Activated CD8-positive, alpha-beta memory T cell treated with anti-CD3 and anti-CD28 coated beads for 4 hours (primary cell): ENCODE measurements around the gene CAMK2A.
A peak's percentile ranks its signal among the peaks of the same experiment; 100 is the strongest.
"Not testable (repeated sequence)": the region's sequence is repeated elsewhere in the genome, so short reads cannot be mapped to it uniquely, and the experiment has no call there.

Experiments
- DNase-seq, 2 donors: peaks; one replicate each; pipeline ENCODE4 v3.0.0-alpha.2; 2020; ENCODE audit warnings: low read depth in 2 of 2

Gene CAMK2A

GRCh38 chr5:150236981-150237754, 52.4 kb downstream of the CAMK2A start:
- DNase-seq = no peak

GRCh38 chr5:150236313-150236712, 53.3 kb downstream of the CAMK2A start:
- DNase-seq = no peak

- no peak for DNase-seq
Measured at GRCh38 chr5:150235500-150235854, 54.1 kb downstream of the CAMK2A start.

- no peak for DNase-seq
Measured at GRCh38 chr5:150234576-150235499, 54.7 kb downstream of the CAMK2A start.

- not testable (repeated sequence) for DNase-seq
Measured at GRCh38 chr5:150233706-150234105, 55.9 kb downstream of the CAMK2A start.

- no peak for DNase-seq
Measured at GRCh38 chr5:150230842-150231241, 58.7 kb downstream of the CAMK2A start.

- no peak for DNase-seq
Measured at GRCh38 chr5:150229571-150229970, 60.0 kb downstream of the CAMK2A start.

- no peak for DNase-seq
Measured at GRCh38 chr5:150227606-150228273, 61.8 kb downstream of the CAMK2A start.

GRCh38 chr5:150227036-150227435, 62.5 kb downstream of the CAMK2A start:
- DNase-seq = no peak

- no peak for DNase-seq
Measured at GRCh38 chr5:150224483-150225027, 65.0 kb downstream of the CAMK2A start.

GRCh38 chr5:150223474-150223873, 66.1 kb downstream of the CAMK2A start:
- no peak for DNase-seq

GRCh38 chr5:150222906-150223305, 66.7 kb downstream of the CAMK2A start:
- no peak for DNase-seq

GRCh38 chr5:150221471-150221870, 68.1 kb downstream of the CAMK2A start:
- DNase-seq = no peak

- no peak for DNase-seq
Measured at GRCh38 chr5:150219861-150220260, 69.7 kb downstream of the CAMK2A start.

GRCh38 chr5:150219142-150219541, 70.4 kb downstream of the CAMK2A start:
- DNase-seq = no peak

- no peak for DNase-seq
Measured at GRCh38 chr5:150218693-150219035, 70.9 kb downstream of the CAMK2A start.

- peak; percentile 58 to 62 for DNase-seq
Measured at GRCh38 chr5:150217873-150218692, 71.5 kb downstream of the CAMK2A start.

GRCh38 chr5:150217038-150217437, 72.5 kb downstream of the CAMK2A start:
- no peak for DNase-seq

- DNase-seq = no peak
Measured at GRCh38 chr5:150215979-150216944, 73.3 kb downstream of the CAMK2A start.

GRCh38 chr5:150214289-150214688, 75.3 kb downstream of the CAMK2A start:
- no peak for DNase-seq
